Gastrocnemius medialis (tissue), 4 donors: ENCODE results near the gene PPARG.
"Not testable (repeated sequence)": the region's sequence is repeated elsewhere in the genome, so short reads cannot be mapped to it uniquely, and the experiment has no call there.

ENCODE experiments used
- POLR2A ChIP-seq, 2 donors: fragments of 450-650 bp; IDR thresholded peaks; one replicate each; pipeline ENCODE4 v1.6.1; 2017; ENCODE audit warnings: antibody characterized with exemption in 2 of 2, mild to moderate bottlenecking in 2 of 2, moderate library complexity in 2 of 2
- TF ChIP-seq, protein P1 (sequence below), 5 experiments: fragments of 450-650 bp in 3 of 5; fragments of 200-600 bp in 2 of 5; sonication (generic) in 2 of 5; IDR thresholded peaks in 4 of 5; conservative IDR thresholded peaks in 1 of 5; 1 replicate in 4 of 5; 2 replicates in 1 of 5; pipeline ENCODE4 v1.5.1; 2016 to 2019; ENCODE audit warnings: antibody characterized with exemption in 5 of 5, mild to moderate bottlenecking in 3 of 5, moderate library complexity in 3 of 5

DNA sequence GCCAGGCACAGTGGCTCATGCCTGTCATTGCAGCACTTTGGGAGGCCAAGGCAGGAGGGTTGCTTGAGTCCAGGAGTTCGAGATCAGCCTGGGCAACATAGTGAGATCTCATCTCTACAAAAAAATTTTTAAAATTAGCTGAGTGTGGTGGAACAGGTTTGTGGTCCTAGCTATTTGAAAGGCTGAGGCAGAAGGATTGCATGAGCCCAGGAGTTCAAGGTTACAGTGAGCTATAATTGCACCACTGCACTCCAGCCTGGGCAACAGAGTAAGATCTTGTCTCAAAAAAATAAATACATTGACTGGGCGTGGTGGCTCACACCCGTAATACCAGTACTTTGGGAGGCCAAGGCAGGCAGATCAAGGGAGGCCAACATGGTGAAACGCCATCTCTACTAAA, 168.5 kb downstream of the PPARG start:
- TF ChIP-seq POLR2A (IDR thresholded peaks at IDR 0.05): not testable (repeated sequence)
- TF ChIP-seq, protein P1, sequence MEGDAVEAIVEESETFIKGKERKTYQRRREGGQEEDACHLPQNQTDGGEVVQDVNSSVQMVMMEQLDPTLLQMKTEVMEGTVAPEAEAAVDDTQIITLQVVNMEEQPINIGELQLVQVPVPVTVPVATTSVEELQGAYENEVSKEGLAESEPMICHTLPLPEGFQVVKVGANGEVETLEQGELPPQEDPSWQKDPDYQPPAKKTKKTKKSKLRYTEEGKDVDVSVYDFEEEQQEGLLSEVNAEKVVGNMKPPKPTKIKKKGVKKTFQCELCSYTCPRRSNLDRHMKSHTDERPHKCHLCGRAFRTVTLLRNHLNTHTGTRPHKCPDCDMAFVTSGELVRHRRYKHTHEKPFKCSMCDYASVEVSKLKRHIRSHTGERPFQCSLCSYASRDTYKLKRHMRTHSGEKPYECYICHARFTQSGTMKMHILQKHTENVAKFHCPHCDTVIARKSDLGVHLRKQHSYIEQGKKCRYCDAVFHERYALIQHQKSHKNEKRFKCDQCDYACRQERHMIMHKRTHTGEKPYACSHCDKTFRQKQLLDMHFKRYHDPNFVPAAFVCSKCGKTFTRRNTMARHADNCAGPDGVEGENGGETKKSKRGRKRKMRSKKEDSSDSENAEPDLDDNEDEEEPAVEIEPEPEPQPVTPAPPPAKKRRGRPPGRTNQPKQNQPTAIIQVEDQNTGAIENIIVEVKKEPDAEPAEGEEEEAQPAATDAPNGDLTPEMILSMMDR (IDR thresholded peaks at IDR 0.05 in 4 of 5, conservative IDR thresholded peaks at IDR 0.05 in 1 of 5): not testable (repeated sequence)
